ENCODE measurements around the gene BCAS3.

BCAS3 gene

GRCh38 chr17:61199431-61200338 is 522.0 kb downstream of the BCAS3 start:
- DNase-seq (ENCODE audit: low read depth), result no peak

GRCh38 chr17:61200339-61200715 is 522.7 kb downstream of the BCAS3 start:
- DNase-seq (ENCODE audit: low read depth), result no peak

GRCh38 chr17:61201211-61201610 is 523.6 kb downstream of the BCAS3 start:
- no peak for DNase-seq (ENCODE audit: low read depth)

GRCh38 chr17:61202564-61202963 is 524.9 kb downstream of the BCAS3 start:
- DNase-seq (ENCODE audit: low read depth), result no peak

GRCh38 chr17:61203671-61204131 is 526.0 kb downstream of the BCAS3 start:
- no peak for DNase-seq (ENCODE audit: low read depth)

GRCh38 chr17:61204456-61204855 is 526.8 kb downstream of the BCAS3 start:
- no peak for DNase-seq (ENCODE audit: low read depth)

GRCh38 chr17:61205401-61205800 is 527.8 kb downstream of the BCAS3 start:
- no peak for DNase-seq (ENCODE audit: low read depth)

GRCh38 chr17:61205931-61206330 is 528.3 kb downstream of the BCAS3 start:
- DNase-seq (ENCODE audit: low read depth), result no peak

GRCh38 chr17:61206922-61207321 is 529.3 kb downstream of the BCAS3 start:
- no peak for DNase-seq (ENCODE audit: low read depth)

GRCh38 chr17:61208301-61209105 is 530.9 kb downstream of the BCAS3 start:
- DNase-seq (ENCODE audit: low read depth), result no peak

- DNase-seq (ENCODE audit: low read depth), result no peak
These were observed 531.4 kb downstream of the BCAS3 start for GRCh38 chr17:61209106-61209439.

GRCh38 chr17:61209525-61209924 is 531.9 kb downstream of the BCAS3 start:
- no peak for DNase-seq (ENCODE audit: low read depth)

GRCh38 chr17:61211236-61211635 is 533.6 kb downstream of the BCAS3 start:
- no peak for DNase-seq (ENCODE audit: low read depth)

GRCh38 chr17:61212655-61213054 is 535.0 kb downstream of the BCAS3 start:
- no peak for DNase-seq (ENCODE audit: low read depth)

- no peak for DNase-seq (ENCODE audit: low read depth)
These were observed 537.1 kb downstream of the BCAS3 start for GRCh38 chr17:61214753-61215152.

GRCh38 chr17:61216066-61216465 is 538.4 kb downstream of the BCAS3 start:
- no peak for DNase-seq (ENCODE audit: low read depth)

GRCh38 chr17:61217878-61218437 is 540.3 kb downstream of the BCAS3 start:
- no peak for DNase-seq (ENCODE audit: low read depth)

GRCh38 chr17:61218438-61218837 is 540.8 kb downstream of the BCAS3 start:
- no peak for DNase-seq (ENCODE audit: low read depth)

- DNase-seq (ENCODE audit: low read depth), result no peak
These were observed 541.8 kb downstream of the BCAS3 start for GRCh38 chr17:61219460-61219859.

- no peak for DNase-seq (ENCODE audit: low read depth)
These were observed 543.5 kb downstream of the BCAS3 start for GRCh38 chr17:61221181-61221580.

- DNase-seq (ENCODE audit: low read depth), result no peak
These were observed 544.2 kb downstream of the BCAS3 start for GRCh38 chr17:61221597-61222471.

GRCh38 chr17:61223725-61224124 is 546.1 kb downstream of the BCAS3 start:
- DNase-seq (ENCODE audit: low read depth), result no peak
